Esophagus squamous epithelium (tissue), 5 donors: ENCODE measurements around the gene EGFR. TPM values are rescaled to one million over a fixed set of nuclear protein-coding genes. Genes with fewer than 3 reads are reported as not detected.
"Not testable (repeated sequence)": the region's sequence is repeated elsewhere in the genome, so short reads cannot be mapped to it uniquely, and the experiment has no call there.

Experiments
- DNase-seq: peaks from one replicate; lab custom pipeline; 2025; lab: John Stamatoyannopoulos, UW
- H3K27ac ChIP-seq, 4 donors: fragments of 200-600 bp; sonication (generic); one replicate each; pipeline ENCODE4 v1.5.1; 2016 to 2019; ENCODE audit warnings: mild to moderate bottlenecking in 1 of 4
- H3K27me3 ChIP-seq, 4 donors: fragments of 200-600 bp; sonication (generic); 1 replicate in 3 of 4; 2 replicates in 1 of 4; pipeline versions ENCODE4 v1.5.1 to v1.6.0; 2017 to 2021; ENCODE audit warnings: antibody characterized with exemption in 1 of 4
- H3K36me3 ChIP-seq, 3 donors: fragments of 200-600 bp; sonication (generic); one replicate each; pipeline ENCODE4 v1.5.1; 2016 to 2019
- H3K4me1 ChIP-seq, 3 donors: fragments of 200-600 bp; sonication (generic); one replicate each; pipeline ENCODE4 v1.5.1; 2017 to 2019
- H3K4me3 ChIP-seq, 4 donors: fragments of 200-600 bp; sonication (generic); 1 replicate in 3 of 4; 2 replicates in 1 of 4; pipeline ENCODE4 v1.5.1; 2016 to 2019; ENCODE audit warnings: mild to moderate bottlenecking in 2 of 4, moderate library complexity in 1 of 4
- H3K9me3 ChIP-seq, 3 donors: fragments of 200-600 bp; sonication (generic); one replicate each; pipeline ENCODE4 v1.5.1; 2016 to 2019
- POLR2A ChIP-seq, 4 donors: fragments of 450-650 bp; IDR thresholded peaks; one replicate each; pipeline ENCODE4 v1.6.1; 2017; ENCODE audit warnings: antibody characterized with exemption in 4 of 4, mild to moderate bottlenecking in 4 of 4, moderate library complexity in 3 of 4
- WGBS, 2 donors: methylation state at CpG; one replicate each; pipeline ENCODE4 v1.1.5; 2018; 5-methylcytosine and 5-hydroxymethylcytosine counted together
- intact Hi-C: fragments of 100-400 bp; cut with DNase I; formaldehyde crosslinking; loops from one replicate; pipeline ENCODE4 v1.15.0; 2022
- total RNA-seq, 4 donors: library from RNA; depleted of rRNA; stranded (reverse); fragments of >200 nt; gene quantifications; one replicate each; pipeline ENCODE4 v1.1.0, GENCODE V29; 2016
- TF ChIP-seq, protein P1 (sequence below), 6 experiments: fragments of 450-650 bp in 4 of 6; fragments of 200-600 bp in 2 of 6; sonication (generic) in 2 of 6; IDR thresholded peaks; one replicate each; pipeline ENCODE4 v1.5.1; 2016 to 2019; ENCODE audit warnings: antibody characterized with exemption in 6 of 6, mild to moderate bottlenecking in 4 of 6, moderate library complexity in 4 of 6
- donor health status: DM: yes; HTN: yes; CAD: no.

The EGFR gene
- total RNA-seq, 4 donors from 2014 or later = 66.1 to 108 (median 72.3) TPM

DNA sequence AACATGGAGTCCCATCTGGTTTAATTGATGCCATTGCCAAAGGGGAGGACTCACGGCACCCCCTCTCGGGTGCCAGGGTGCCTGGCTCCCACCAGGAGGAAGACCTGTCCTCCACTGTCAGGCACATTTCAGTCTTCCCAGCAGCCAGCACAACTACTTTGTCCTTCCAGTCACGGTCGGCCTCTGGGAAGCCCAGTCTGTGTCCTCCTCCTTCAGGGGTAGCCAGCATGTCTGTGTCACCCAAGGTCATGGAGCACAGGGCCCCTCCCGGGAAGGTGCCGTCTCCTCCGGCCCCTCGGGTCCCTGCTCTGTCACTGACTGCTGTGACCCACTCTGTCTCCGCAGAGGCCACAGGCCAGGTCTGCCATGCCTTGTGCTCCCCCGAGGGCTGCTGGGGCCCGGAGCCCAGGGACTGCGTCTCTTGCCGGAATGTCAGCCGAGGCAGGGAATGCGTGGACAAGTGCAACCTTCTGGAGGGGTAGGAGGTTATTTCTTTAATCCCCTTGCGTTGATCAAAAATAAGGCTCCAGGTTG lies 142.4 kb downstream of the EGFR start:
- no peaks in the 10 kb centered on the region for H3K4me1 ChIP-seq
- TF ChIP-seq POLR2A (IDR thresholded peaks at IDR 0.05) = no peak
- TF ChIP-seq, protein P1, sequence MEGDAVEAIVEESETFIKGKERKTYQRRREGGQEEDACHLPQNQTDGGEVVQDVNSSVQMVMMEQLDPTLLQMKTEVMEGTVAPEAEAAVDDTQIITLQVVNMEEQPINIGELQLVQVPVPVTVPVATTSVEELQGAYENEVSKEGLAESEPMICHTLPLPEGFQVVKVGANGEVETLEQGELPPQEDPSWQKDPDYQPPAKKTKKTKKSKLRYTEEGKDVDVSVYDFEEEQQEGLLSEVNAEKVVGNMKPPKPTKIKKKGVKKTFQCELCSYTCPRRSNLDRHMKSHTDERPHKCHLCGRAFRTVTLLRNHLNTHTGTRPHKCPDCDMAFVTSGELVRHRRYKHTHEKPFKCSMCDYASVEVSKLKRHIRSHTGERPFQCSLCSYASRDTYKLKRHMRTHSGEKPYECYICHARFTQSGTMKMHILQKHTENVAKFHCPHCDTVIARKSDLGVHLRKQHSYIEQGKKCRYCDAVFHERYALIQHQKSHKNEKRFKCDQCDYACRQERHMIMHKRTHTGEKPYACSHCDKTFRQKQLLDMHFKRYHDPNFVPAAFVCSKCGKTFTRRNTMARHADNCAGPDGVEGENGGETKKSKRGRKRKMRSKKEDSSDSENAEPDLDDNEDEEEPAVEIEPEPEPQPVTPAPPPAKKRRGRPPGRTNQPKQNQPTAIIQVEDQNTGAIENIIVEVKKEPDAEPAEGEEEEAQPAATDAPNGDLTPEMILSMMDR (IDR thresholded peaks at IDR 0.05) = no peak
- H3K9me3 ChIP-seq = no peaks in the 10 kb centered on the region
- no peak overlapping the region for H3K27ac ChIP-seq
- H3K27me3 ChIP-seq = no peaks in the 10 kb centered on the region
- DNase-seq = no peak
- no peak overlapping the region for H3K4me3 ChIP-seq
- H3K36me3 ChIP-seq = peaks cover 17 to 100% (median 40%) of the 10 kb centered on the region in 3 donors
- intact Hi-C loops = no loop called here
- 91 to 92% methylated on average over 8 to 14 of the region's 16 CpGs for WGBS, 2 donors

DNA sequence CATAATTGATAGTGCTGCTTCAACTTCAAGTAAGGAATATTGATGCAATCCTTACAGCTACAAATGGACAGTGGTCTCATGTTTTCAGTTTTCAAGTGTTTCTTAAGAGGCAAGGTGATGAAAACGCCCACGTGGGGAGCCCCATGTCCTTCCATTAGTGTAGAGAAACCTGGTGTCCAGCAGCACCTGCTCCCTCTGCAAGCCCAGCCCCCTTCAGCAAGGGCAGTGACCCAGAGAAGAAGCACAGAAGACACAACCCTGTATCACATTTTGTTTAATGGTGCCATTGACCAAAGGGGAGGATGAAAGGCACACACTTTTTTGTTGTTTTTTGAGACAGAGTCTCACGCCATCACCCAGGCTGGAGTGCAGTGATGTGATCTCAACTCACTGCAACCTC lies 143.7 kb downstream of the EGFR start:
- peaks cover 7 to 100% (median 30%) of the 10 kb centered on the region in 3 donors for H3K36me3 ChIP-seq

DNA sequence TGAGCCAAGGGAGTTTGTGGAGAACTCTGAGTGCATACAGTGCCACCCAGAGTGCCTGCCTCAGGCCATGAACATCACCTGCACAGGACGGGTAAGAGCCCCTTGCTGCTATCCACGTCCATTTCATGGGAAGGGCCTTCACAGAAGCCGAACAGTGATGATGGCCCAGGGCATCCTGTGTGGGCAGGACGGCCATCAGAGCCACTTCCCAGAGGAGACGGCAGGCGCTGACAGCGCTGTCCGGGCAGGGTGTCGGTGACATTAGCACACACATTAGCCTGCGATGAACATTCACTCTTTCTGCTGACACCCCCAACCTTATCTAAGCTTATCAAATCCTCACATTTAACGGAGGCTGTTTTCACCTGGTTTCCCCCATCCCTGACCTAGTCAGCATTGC lies 144.9 kb downstream of the EGFR start:
- Histone ChIP-seq H3K4me1 (no peaks in the 10 kb centered on the region), H3K27me3 (no peaks in the 10 kb centered on the region), H3K9me3 (no peaks in the 10 kb centered on the region), H3K36me3 (peaks cover 0 to 100% (median 20%) of the 10 kb centered on the region in 3 donors), H3K27ac (no peak overlapping the region), H3K4me3 (no peak overlapping the region)
- WGBS, 2 donors = 84 to 95% methylated on average over 5 to 8 of the region's 11 CpGs
- no peak for DNase-seq
- TF ChIP-seq POLR2A (IDR thresholded peaks at IDR 0.05) = no peak
- TF ChIP-seq, protein P1 (IDR thresholded peaks at IDR 0.05) = no peak
- intact Hi-C loops = no loop called here

More for the DNA sequence above, 143.7 kb downstream of the EGFR start:
- H3K4me1 ChIP-seq = no peaks in the 10 kb centered on the region
- 85 to 94% methylated on average over 3 of the region's 3 CpGs for WGBS, 2 donors
- no peak overlapping the region for H3K4me3 ChIP-seq
- TF ChIP-seq, protein P1 (IDR thresholded peaks at IDR 0.05) = no peak
- no peak for TF ChIP-seq POLR2A (IDR thresholded peaks at IDR 0.05)
- no peaks in the 10 kb centered on the region for H3K9me3 ChIP-seq
- H3K27ac ChIP-seq = no peak overlapping the region
- no peak for DNase-seq
- intact Hi-C loops = no loop called here
- H3K27me3 ChIP-seq = no peaks in the 10 kb centered on the region

DNA sequence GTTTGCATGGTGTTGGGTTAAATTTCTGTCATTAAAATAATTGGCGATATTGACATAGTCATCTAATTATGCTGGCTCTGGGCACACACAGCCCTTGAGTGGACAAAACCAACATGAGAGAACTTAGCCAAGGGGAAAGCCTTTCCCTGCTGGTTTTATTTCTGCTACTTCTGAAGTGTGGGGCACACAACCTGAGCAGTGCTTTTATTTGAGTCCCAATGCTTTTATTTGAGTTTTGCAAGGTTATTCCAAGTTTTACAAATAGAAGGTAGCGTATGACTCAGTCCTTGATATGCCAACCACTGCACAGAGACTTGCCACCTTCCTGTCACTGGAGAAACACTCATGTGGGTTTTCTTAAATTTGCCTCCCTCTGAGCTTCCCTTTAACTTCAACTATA lies 145.7 kb downstream of the EGFR start:
- peaks cover 0 to 100% (median 15%) of the 10 kb centered on the region in 3 donors for H3K36me3 ChIP-seq
- TF ChIP-seq POLR2A (IDR thresholded peaks at IDR 0.05) = no peak
- TF ChIP-seq, protein P1 (IDR thresholded peaks at IDR 0.05) = no peak
- H3K4me3 ChIP-seq = no peak overlapping the region
- no peaks in the 10 kb centered on the region for H3K27me3 ChIP-seq
- WGBS, 2 donors = 96% methylated on average over 2 of the region's 2 CpGs
- no peaks in the 10 kb centered on the region for H3K9me3 ChIP-seq
- intact Hi-C loops = no loop called here
- H3K4me1 ChIP-seq = no peaks in the 10 kb centered on the region
- H3K27ac ChIP-seq = no peak overlapping the region
- no peak for DNase-seq

DNA sequence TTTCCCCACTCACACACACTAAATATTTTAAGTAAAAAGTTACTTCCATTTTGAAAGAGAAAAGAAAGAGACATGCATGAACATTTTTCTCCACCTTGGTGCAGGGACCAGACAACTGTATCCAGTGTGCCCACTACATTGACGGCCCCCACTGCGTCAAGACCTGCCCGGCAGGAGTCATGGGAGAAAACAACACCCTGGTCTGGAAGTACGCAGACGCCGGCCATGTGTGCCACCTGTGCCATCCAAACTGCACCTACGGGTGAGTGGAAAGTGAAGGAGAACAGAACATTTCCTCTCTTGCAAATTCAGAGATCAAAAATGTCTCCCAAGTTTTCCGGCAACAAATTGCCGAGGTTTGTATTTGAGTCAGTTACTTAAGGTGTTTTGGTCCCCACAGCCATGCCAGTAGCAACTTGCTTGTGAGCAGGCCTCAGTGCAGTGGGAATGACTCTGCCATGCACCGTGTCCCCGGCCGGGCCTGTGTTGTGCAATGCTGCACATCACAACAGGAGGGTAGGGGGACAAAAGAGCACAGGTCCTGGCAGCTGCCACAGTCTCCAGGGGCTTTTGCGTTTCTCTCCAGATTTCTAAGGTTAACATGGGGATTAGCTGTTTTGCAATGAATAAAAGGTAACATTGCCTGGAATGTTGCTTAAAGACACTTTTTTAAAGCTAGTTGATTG lies 146.5 kb downstream of the EGFR start:
- no peaks in the 10 kb centered on the region for H3K27me3 ChIP-seq
- WGBS, 2 donors = 85 to 86% methylated on average over 10 to 11 of the region's 13 CpGs
- no peaks in the 10 kb centered on the region for H3K4me1 ChIP-seq
- no peak for DNase-seq
- H3K9me3 ChIP-seq = no peaks in the 10 kb centered on the region
- TF ChIP-seq, protein P1 (IDR thresholded peaks at IDR 0.05) = no peak
- no peak for TF ChIP-seq POLR2A (IDR thresholded peaks at IDR 0.05)
- H3K4me3 ChIP-seq = no peak overlapping the region
- H3K27ac ChIP-seq = no peak overlapping the region
- peaks cover under 1 to 100% (median 23%) of the 10 kb centered on the region in 3 donors for H3K36me3 ChIP-seq
- intact Hi-C loops = no loop called here

DNA sequence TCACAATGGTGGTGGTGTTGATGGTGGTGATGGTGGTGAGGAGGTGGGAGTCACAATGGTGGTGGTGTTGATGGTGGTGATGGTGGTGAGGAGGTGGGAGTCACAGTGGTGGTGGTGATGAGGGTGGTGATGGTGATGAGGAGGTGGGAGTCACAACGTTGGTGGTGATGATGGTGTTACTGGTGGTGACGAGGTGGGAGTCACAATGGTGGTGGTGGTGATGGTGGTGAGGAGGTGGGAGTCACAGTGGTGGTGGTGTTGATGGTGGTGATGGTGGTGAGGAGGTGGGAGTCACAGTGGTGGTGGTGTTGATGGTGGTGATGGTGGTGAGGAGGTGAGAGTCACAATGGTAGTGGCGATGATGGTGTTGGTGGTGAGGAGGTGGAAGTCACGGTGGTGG lies 148.5 kb downstream of the EGFR start:
- 83% methylated on average over 4 of the region's 4 CpGs for WGBS, 2 donors
- peaks cover 19 to 100% (median 29%) of the 10 kb centered on the region in 3 donors for H3K36me3 ChIP-seq

More for the DNA sequence above, 148.5 kb downstream of the EGFR start:
- DNase-seq, H3K27me3 ChIP-seq, H3K9me3 ChIP-seq, H3K27ac ChIP-seq, intact Hi-C loops, H3K4me1 ChIP-seq, H3K4me3 ChIP-seq: not testable (repeated sequence)
